Measurements from ENCODE around the gene NKD2.
"Not testable (repeated sequence)": the region's sequence is repeated elsewhere in the genome, so short reads cannot be mapped to it uniquely, and the experiment has no call there.

NKD2 gene

DNA sequence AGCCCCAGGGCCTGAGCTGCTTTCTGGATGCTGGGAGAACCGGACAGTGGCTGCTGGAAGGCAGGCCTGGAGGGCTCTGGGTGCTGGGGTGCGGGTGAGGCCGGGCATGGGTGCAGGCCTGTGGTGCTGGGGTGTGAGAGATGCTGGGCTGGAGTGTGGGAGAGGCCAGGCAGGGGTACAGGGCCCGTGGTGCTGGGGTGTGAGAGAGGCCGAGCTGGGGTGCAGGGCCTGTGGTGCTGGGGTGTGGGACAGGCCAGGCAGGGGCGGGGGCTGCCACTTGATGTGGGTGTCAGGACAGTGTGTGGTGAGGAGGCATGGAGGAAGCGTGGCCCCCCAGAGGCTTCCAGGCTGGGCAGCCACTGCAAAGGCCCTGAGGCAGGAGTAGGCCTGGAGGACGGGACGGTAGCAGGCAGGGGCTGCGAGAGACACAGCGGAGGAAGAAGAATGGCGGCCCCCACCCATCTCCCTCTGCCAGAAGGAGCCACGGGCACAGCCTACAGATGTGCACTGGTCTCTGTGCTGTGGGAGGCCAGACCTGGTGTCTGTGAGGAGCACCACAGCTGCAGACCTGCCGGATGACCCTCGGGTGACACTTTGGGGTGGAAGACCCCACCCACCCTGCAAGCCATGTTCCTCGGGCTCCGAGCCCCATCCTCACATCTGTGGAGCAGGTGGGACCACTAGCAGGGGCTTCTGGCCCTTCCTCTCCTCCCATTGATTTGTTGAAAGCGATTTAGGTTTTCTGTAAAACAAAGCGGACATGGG is 9.3 kb downstream of the NKD2 start:
- H3K9me3 ChIP-seq (ENCODE audit: control insufficient read depth, insufficient read depth, low read length): no peaks in the 10 kb centered on the region
- no peaks in the 10 kb centered on the region for H3K36me3 ChIP-seq (ENCODE audit: control insufficient read depth, insufficient read depth, low read length)
- H3K9ac ChIP-seq (ENCODE audit: low read depth, low read length): no peak overlapping the region
- no peak overlapping the region for H3K4me3 ChIP-seq (ENCODE audit: low read depth, low read length)
- H3K27me3 ChIP-seq (ENCODE audit: control insufficient read depth, insufficient read depth, low read length): no peaks in the 10 kb centered on the region
- H3K4me1 ChIP-seq (ENCODE audit: control insufficient read depth, insufficient read depth, low read length): no peaks in the 10 kb centered on the region

DNA sequence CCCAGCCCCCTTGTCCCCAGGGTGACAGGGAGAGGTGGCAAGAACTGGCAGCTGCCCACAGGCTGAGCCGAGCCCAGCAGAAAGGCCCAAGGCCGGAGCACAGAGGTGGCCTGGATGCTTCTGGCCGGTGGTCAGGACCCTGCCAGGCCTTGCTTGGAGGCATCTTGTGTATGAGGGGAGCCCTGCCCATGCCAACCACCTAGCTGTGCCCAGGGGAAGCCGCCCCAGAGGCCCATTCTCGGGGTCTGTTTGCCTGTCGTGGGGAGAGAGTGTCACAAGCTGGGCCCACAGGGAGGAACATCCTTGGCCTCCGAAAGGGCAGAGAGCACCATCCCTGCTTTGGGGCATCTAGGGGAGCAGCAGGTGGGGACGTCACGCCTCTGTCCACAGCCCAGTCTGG is 10.0 kb downstream of the NKD2 start:
- Histone ChIP-seq H3K4me1 (ENCODE audit: control insufficient read depth, insufficient read depth, low read length) (no peaks in the 10 kb centered on the region), H3K4me3 (ENCODE audit: low read depth, low read length) (no peak overlapping the region), H3K9me3 (ENCODE audit: control insufficient read depth, insufficient read depth, low read length) (no peaks in the 10 kb centered on the region), H3K9ac (ENCODE audit: low read depth, low read length) (no peak overlapping the region), H3K27me3 (ENCODE audit: control insufficient read depth, insufficient read depth, low read length) (no peaks in the 10 kb centered on the region), H3K36me3 (ENCODE audit: control insufficient read depth, insufficient read depth, low read length) (no peaks in the 10 kb centered on the region)

DNA sequence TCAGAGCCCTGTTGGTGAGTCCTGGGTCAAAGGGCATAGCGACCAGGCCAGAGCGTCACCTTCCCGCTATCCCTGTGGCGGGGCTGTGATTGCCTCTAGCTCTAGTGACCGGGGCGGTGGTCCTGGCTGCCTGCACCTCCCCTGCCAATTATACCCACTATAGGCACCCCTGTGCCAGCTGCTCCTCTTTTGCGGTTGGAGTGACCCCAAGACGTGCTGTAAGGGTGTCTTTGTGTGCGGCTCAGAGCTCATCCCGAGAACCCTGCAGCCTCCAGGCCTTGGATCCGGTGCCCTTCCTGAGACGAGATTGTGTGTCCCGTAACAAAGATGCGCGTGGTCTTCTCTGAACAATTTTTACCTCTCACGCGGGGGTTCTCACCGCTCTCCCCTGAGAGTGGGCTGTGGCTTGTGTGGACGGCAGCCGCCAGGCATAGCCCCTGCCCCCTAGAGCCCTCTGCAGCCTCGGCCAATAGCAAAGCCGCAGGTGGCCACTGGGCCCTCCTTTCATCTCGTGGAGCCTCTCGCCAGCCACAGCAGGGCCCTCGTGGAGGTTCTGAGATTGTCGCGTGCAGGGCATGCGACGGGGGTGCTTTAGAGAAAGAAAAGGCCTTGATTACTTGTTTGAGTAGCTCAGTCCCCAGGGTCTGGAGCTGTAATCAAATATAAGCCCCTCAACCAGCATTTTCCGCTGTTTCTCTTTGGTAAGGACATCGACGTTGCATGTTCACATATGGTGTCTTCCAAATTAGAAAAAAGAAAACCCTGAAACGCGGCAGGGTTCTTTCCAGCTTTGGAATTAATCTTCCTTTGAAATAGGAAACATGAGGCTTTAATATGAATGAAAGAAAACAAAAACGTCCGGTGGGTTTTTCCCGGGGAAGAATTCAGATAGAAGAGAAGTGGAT is 10.7 kb downstream of the NKD2 start:
- Histone ChIP-seq H3K36me3 (ENCODE audit: control insufficient read depth, insufficient read depth, low read length) (no peaks in the 10 kb centered on the region), H3K4me1 (ENCODE audit: control insufficient read depth, insufficient read depth, low read length) (no peaks in the 10 kb centered on the region), H3K9ac (ENCODE audit: low read depth, low read length) (no peak overlapping the region), H3K27me3 (ENCODE audit: control insufficient read depth, insufficient read depth, low read length) (no peaks in the 10 kb centered on the region), H3K4me3 (ENCODE audit: low read depth, low read length) (no peak overlapping the region), H3K9me3 (ENCODE audit: control insufficient read depth, insufficient read depth, low read length) (no peaks in the 10 kb centered on the region)

DNA sequence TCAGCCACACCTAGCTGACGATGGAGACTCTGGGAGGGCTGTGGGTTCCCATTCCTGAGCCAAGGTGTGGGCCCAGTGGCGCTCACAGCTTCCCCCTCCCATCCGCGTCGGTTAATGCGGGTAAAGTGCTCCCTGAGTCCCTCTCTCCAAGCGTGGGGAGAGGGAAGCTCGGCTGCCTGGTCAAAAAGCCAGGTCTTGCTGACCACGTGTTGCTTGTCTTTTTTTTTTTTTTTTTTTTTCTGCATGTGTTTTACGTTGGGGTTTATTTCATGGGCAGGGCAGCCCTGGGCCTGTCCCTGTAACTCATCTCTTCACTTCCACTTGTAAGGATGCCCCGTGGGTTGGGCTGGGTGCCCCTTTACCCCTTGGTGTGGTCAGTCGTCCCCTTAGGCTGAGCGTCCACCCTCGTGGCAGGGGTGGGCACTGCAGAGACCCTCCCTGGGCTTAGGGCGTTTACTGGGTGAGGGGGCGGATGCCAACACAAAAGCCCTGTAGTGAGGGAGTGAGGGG is 11.9 kb downstream of the NKD2 start:
- no peaks in the 10 kb centered on the region for H3K36me3 ChIP-seq (ENCODE audit: control insufficient read depth, insufficient read depth, low read length)
- no peaks in the 10 kb centered on the region for H3K9me3 ChIP-seq (ENCODE audit: control insufficient read depth, insufficient read depth, low read length)
- H3K4me1 ChIP-seq (ENCODE audit: control insufficient read depth, insufficient read depth, low read length): no peaks in the 10 kb centered on the region
- no peak overlapping the region for H3K9ac ChIP-seq (ENCODE audit: low read depth, low read length)
- no peaks in the 10 kb centered on the region for H3K27me3 ChIP-seq (ENCODE audit: control insufficient read depth, insufficient read depth, low read length)
- no peak overlapping the region for H3K4me3 ChIP-seq (ENCODE audit: low read depth, low read length)

DNA sequence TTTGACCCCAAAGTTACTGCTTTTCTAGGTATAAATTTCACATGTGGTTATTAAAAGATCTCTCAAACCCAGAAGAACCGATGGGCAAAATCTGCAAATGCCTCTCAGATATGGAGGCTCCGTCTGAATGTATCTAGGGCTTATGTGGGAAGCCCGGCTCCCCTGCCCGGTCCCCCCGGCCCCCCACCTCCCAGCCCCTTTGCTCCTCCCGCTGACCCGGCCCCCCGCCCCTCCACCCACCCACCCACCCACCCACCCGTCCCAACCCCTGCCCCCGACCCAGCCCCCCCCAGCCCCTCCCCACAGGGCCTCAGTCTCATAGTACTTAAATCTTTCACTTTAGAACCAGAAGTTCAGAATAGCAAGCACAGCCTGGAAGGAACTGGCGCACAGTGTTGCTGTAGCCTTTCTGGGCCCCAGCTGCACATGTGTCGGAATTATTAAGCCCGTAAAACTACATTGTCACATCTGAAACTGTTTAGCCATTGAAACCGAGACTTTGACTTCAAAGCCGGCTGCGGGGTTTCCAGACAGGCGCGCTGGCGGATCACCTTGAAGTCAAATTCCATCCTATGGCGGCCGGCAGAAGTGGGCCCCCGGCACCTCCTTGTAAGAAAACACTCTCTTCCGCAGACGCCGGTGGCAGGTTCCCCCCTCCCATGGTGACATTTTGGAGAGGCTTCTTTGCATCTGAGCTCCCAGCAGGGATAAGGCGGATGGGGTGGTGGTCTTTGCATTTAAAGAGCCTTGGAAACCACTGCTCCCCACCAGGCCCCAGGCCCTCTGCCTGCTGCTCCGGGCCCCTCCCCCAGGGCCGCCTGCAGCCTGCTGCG is 12.8 kb downstream of the NKD2 start:
- Histone ChIP-seq H3K9me3 (ENCODE audit: control insufficient read depth, insufficient read depth, low read length) (no peaks in the 10 kb centered on the region), H3K36me3 (ENCODE audit: control insufficient read depth, insufficient read depth, low read length) (no peaks in the 10 kb centered on the region), H3K9ac (ENCODE audit: low read depth, low read length) (no peak overlapping the region), H3K4me3 (ENCODE audit: low read depth, low read length) (no peak overlapping the region), H3K4me1 (ENCODE audit: control insufficient read depth, insufficient read depth, low read length) (no peaks in the 10 kb centered on the region), H3K27me3 (ENCODE audit: control insufficient read depth, insufficient read depth, low read length) (no peaks in the 10 kb centered on the region)

DNA sequence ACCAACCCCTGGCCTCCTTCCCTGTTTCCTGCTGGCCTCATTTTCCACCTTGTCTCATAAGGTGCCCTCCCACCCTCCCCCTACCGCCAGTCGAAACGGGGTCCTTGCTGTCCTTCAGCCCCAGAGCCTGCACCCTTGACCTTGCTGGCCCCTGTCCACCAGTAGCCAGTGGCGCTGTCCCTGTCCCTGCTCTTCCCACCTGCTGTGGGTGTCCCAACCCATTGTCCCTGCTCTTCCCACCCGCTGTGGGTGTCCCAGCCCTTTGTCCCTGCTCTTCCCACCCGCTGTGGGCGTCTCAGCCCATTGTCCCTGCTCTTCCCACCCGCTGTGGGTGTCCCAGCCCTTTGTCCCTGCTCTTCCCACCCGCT is 13.4 kb downstream of the NKD2 start:
- H3K4me3 ChIP-seq (ENCODE audit: low read depth, low read length); H3K9me3 ChIP-seq (ENCODE audit: control insufficient read depth, insufficient read depth, low read length); H3K36me3 ChIP-seq (ENCODE audit: control insufficient read depth, insufficient read depth, low read length); H3K9ac ChIP-seq (ENCODE audit: low read depth, low read length); H3K4me1 ChIP-seq (ENCODE audit: control insufficient read depth, insufficient read depth, low read length); H3K27me3 ChIP-seq (ENCODE audit: control insufficient read depth, insufficient read depth, low read length): not testable (repeated sequence)

DNA sequence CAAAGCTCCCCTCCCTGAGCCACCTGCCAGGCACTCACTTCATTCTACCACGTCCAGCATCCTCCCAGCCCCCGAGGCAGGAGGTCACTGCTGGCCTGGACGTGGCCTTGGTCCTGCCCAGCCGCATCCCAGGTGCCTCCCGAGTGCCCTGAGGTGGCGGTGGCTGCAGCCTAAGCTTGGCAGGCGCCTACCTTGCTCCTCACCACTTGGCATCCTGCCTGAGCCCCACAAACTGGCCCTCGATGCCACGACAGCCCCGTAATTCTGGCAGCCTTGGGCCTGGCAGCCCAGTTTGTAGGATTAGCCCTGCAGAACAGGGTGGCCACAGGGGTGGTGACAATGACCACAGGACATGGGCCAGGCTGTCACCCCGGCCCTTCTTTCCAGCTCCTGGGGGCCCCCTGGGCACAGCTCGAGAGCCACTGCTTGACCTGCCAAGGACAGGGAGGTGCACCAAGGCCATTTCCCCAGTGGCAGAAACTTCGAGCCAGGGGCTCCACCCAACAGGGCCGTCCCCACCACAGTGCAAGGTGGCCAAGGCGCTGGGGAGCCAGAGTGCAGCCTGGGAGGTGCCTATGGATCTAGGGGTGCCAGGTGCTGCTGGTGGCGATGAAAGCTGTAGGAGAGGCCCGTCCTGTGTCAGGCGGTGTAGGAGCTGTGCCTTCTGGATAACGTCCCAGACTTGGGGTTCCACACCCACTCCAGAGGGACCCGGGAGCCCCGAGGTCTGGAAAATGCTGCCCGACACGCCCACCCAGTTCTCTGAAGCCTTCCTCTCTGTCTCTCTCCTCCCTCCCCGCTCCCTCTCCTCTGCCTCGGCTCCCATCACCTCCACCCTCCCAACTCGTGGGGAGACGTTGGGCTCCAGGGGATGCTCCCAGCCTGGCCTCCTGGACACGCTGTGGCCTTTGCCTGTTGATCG is 18.4 kb downstream of the NKD2 start:
- Histone ChIP-seq H3K4me3 (ENCODE audit: low read depth, low read length) (no peak overlapping the region), H3K4me1 (ENCODE audit: control insufficient read depth, insufficient read depth, low read length) (no peaks in the 10 kb centered on the region), H3K36me3 (ENCODE audit: control insufficient read depth, insufficient read depth, low read length) (no peaks in the 10 kb centered on the region), H3K27me3 (ENCODE audit: control insufficient read depth, insufficient read depth, low read length) (no peaks in the 10 kb centered on the region), H3K9ac (ENCODE audit: low read depth, low read length) (no peak overlapping the region), H3K9me3 (ENCODE audit: control insufficient read depth, insufficient read depth, low read length) (no peaks in the 10 kb centered on the region)

DNA sequence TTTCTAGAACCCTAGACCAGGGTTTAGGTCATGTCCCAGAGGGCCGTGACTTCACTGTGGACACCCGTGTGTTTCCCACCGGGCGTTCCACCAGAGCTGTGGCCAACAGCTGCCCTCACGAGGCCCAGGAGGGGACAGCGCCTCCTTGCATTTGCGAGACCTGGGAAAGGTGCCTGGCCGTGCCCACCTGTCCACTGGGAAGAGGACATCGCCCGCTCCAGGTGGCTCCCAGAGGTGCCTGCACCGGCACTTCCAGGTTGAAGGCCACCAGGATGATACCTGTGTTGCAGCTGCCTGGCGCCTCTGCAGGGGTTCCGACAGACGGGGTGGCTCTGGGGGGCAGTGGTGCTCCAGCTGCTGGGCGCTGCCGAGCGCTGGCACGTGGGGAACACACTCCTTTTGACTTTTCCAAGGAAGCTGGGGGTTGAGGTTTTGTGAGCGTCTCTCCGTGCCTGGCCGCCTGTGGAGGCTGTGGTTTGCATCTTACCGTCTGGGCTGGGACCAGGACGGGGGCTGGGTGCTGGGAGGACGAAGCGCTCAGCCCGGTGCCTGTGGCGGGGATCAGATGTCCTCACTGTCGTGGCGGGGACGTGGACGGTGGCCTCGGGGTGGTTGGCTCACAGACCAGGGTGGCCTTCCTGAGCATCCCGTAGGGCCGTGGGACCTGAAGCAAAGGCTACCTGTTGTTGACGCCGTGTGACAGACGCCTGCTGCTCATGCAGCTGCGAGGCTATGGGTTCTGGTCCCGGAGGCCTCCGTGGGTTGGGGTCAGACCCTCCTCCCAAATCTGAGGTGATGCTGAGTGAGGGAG is 19.2 kb downstream of the NKD2 start:
- Histone ChIP-seq H3K36me3 (ENCODE audit: control insufficient read depth, insufficient read depth, low read length) (no peaks in the 10 kb centered on the region), H3K27me3 (ENCODE audit: control insufficient read depth, insufficient read depth, low read length) (no peaks in the 10 kb centered on the region), H3K4me1 (ENCODE audit: control insufficient read depth, insufficient read depth, low read length) (no peaks in the 10 kb centered on the region), H3K4me3 (ENCODE audit: low read depth, low read length) (no peak overlapping the region), H3K9me3 (ENCODE audit: control insufficient read depth, insufficient read depth, low read length) (no peaks in the 10 kb centered on the region), H3K9ac (ENCODE audit: low read depth, low read length) (peak overlapping the region; percentile 47)

DNA sequence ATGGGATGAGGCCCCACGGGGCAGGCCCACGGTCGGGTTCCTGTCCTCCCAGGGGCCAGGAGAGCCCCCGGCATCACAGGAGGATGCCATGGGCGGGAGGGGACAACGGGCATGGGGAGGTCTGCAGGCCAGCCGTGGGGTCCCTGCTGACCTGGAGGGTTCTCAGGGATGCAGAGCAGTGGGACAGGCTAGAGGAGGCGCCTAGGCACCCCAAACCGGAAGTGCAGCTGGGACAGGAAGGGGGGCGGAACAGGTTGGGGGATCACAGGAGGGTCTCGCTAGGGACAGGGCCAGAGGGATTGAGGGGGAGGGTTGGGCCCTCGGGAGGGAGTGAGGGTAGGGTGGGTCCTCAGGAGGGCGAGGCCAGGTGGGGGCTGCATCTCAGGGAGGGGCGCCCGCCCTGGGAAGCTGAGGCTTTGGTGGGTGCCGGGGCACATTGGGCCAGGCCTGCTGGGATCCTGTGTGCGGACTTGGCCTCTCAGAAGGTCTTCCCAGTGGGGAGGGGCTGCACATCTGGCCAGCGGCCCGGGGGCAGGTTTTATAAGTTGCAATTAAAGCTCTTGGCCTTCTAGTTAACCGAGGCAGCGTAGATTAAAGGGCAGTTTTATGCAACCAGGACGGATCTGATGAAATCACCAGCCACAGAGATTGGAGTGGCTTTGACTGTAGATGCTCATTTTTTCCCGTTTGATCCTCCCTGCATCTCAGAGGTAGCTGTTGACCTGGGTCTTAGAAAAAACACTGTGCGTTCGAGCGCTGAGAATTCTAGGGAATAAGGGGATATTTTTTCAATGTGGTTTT is 20.1 kb downstream of the NKD2 start:
- Histone ChIP-seq H3K27me3 (ENCODE audit: control insufficient read depth, insufficient read depth, low read length) (no peaks in the 10 kb centered on the region), H3K9ac (ENCODE audit: low read depth, low read length) (no peak overlapping the region), H3K36me3 (ENCODE audit: control insufficient read depth, insufficient read depth, low read length) (no peaks in the 10 kb centered on the region), H3K4me3 (ENCODE audit: low read depth, low read length) (no peak overlapping the region), H3K9me3 (ENCODE audit: control insufficient read depth, insufficient read depth, low read length) (no peaks in the 10 kb centered on the region), H3K4me1 (ENCODE audit: control insufficient read depth, insufficient read depth, low read length) (no peaks in the 10 kb centered on the region)
